RKO (cell line): ENCODE measurements around the gene HNRNPL.
"Not testable (repeated sequence)": the region's sequence is repeated elsewhere in the genome, so short reads cannot be mapped to it uniquely, and the experiment has no call there.

Source experiments
- DNase-seq: peaks from one replicate; pipeline ENCODE4 v3.0.0-alpha.2; 2016; ENCODE audit warnings: low spot score

Gene HNRNPL

GRCh38 chr19:38869836-38870607, 20.2 kb upstream of the HNRNPL start:
- no peak for DNase-seq

GRCh38 chr19:38869160-38869835, 19.5 kb upstream of the HNRNPL start:
- DNase-seq: no peak

- no peak for DNase-seq
These were observed 18.8 kb upstream of the HNRNPL start for GRCh38 chr19:38868551-38868950.

GRCh38 chr19:38867171-38867780, 17.5 kb upstream of the HNRNPL start:
- DNase-seq: no peak

GRCh38 chr19:38862321-38863059, 12.7 kb upstream of the HNRNPL start:
- DNase-seq: no peak

- no peak for DNase-seq
These were observed 11.6 kb upstream of the HNRNPL start for GRCh38 chr19:38861368-38861767.

- not testable (repeated sequence) for DNase-seq
These were observed 9.9 kb upstream of the HNRNPL start for GRCh38 chr19:38859631-38860204.

- no peak for DNase-seq
These were observed 7.0 kb upstream of the HNRNPL start for GRCh38 chr19:38856813-38857212.

- DNase-seq: not testable (repeated sequence)
These were observed 6.0 kb upstream of the HNRNPL start for GRCh38 chr19:38855751-38856150.

GRCh38 chr19:38854961-38855360, 5.2 kb upstream of the HNRNPL start:
- DNase-seq: not testable (repeated sequence)

- no peak for DNase-seq
These were observed 3.4 kb upstream of the HNRNPL start for GRCh38 chr19:38853214-38853613.

- peak; percentile 89 for DNase-seq
These were observed 2.7 kb upstream of the HNRNPL start for GRCh38 chr19:38852231-38853044.

GRCh38 chr19:38851622-38852230, 1.9 kb upstream of the HNRNPL start:
- DNase-seq: peak; percentile 94

GRCh38 chr19:38850976-38851621, 1.3 kb upstream of the HNRNPL start:
- no peak for DNase-seq

- DNase-seq: no peak
These were observed 720 bp upstream of the HNRNPL start for GRCh38 chr19:38850436-38850975.

GRCh38 chr19:38849147-38849859, 483 bp downstream of the HNRNPL start:
- peak; percentile 95 for DNase-seq

GRCh38 chr19:38848299-38849146, 1.3 kb downstream of the HNRNPL start:
- no peak for DNase-seq

GRCh38 chr19:38846097-38846496, 3.7 kb downstream of the HNRNPL start:
- no peak for DNase-seq
